H1 (cell line): ENCODE measurements around the gene TMED5. TPM values are rescaled to one million over a fixed set of nuclear protein-coding genes. Genes with fewer than 3 reads are reported as not detected.
"Not testable (repeated sequence)": the region's sequence is repeated elsewhere in the genome, so short reads cannot be mapped to it uniquely, and the experiment has no call there.

Experiments used
- CTCF ChIA-PET: fragments of 300-600 bp; sonication (Branson Sonifier 250); formaldehyde crosslinking; loops from one replicate; lab custom pipeline; 2021; ENCODE audit not compliant: partially characterized antibody; lab: Charles Lee
- POLR2A ChIA-PET: fragments of 300-600 bp; sonication (Branson Sonifier 250); formaldehyde crosslinking; loops from one replicate; lab custom pipeline; 2021; ENCODE audit warnings: inconsistent platforms; ENCODE audit not compliant: partially characterized antibody; lab: Charles Lee
- DNase-seq, 2 experiments: peaks; one replicate each; pipeline versions ENCODE4 v3.0.0 to v3.0.0-alpha.2; 2010 to 2022; ENCODE audit warnings: low spot score in 2 of 2, low read depth in 1 of 2, mixed read lengths in 1 of 2
- FAIRE-seq: peaks from 2 replicates; lab custom pipeline; 2011; peaks lifted over from hg19 to GRCh38; lab: Jason Lieb, UNC
- H2AFZ ChIP-seq: 2 replicates; pipeline ENCODE4 v1.8.1; 2012; ENCODE audit warnings: low read length, inconsistent platforms
- H2AK5ac ChIP-seq: 2 replicates; pipeline ENCODE4 v1.6.1; 2013; ENCODE audit warnings: low read depth, low read length
- H2BK120ac ChIP-seq: replicated peaks from 2 replicates; pipeline ENCODE3; 2013; ENCODE audit warnings: low read depth, low read length, inconsistent platforms
- H2BK12ac ChIP-seq: 2 replicates; pipeline ENCODE4 v1.6.1; 2013; ENCODE audit warnings: low read depth, low read length
- H2BK15ac ChIP-seq: 2 replicates; pipeline ENCODE4 v1.6.1; 2013; ENCODE audit warnings: low read length
- H2BK20ac ChIP-seq: 2 replicates; pipeline ENCODE4 v1.6.1; 2013; ENCODE audit warnings: low read length
- H2BK5ac ChIP-seq: 2 replicates; pipeline ENCODE4 v1.6.1; 2013; ENCODE audit warnings: low read depth, low read length
- H3K14ac ChIP-seq: 2 replicates; pipeline ENCODE4 v1.6.1; 2013; ENCODE audit warnings: inconsistent platforms; ENCODE audit not compliant: insufficient read length
- H3K18ac ChIP-seq: 2 replicates; pipeline ENCODE4 v1.6.1; 2013; ENCODE audit warnings: low read length; ENCODE audit errors: extremely low read depth
- H3K23ac ChIP-seq: 2 replicates; pipeline ENCODE4 v1.6.1; 2013; ENCODE audit warnings: inconsistent platforms; ENCODE audit not compliant: insufficient read length
- H3K23me2 ChIP-seq: 2 replicates; pipeline ENCODE4 v1.6.1; 2013; ENCODE audit warnings: low read depth, low read length
- H3K27ac ChIP-seq: 2 replicates; pipeline ENCODE4 v1.6.1; 2011; ENCODE audit warnings: low read depth, low read length, inconsistent platforms
- H3K27me3 ChIP-seq, 4 experiments: replicated peaks in 1 of 4; 1 replicate in 1 of 4; 2 replicates in 3 of 4; pipeline versions ENCODE4 v1.6.1 to v1.8.1; 2011 to 2013; ENCODE audit warnings: low read length in 3 of 4, mild to moderate bottlenecking in 3 of 4, inconsistent platforms in 2 of 4, mixed read lengths in 2 of 4, moderate library complexity in 1 of 4; ENCODE audit not compliant: control insufficient read depth in 3 of 4, insufficient read depth in 3 of 4; ENCODE audit errors: extremely low read depth in 1 of 4
- H3K36me3 ChIP-seq, 4 experiments: 2 replicates each; pipeline versions ENCODE4 v1.6.1 to v1.8.1; 2011 to 2013; ENCODE audit warnings: mild to moderate bottlenecking in 4 of 4, low read length in 3 of 4, moderate library complexity in 2 of 4, control low read depth in 1 of 4, inconsistent platforms in 1 of 4; ENCODE audit not compliant: insufficient read depth in 4 of 4, control insufficient read depth in 2 of 4
- H3K4ac ChIP-seq: replicated peaks from 2 replicates; pipeline ENCODE3; 2013; ENCODE audit warnings: low read length, low read depth, mixed read lengths, inconsistent platforms; ENCODE audit not compliant: insufficient read length
- H3K4me1 ChIP-seq, 4 experiments: replicated peaks in 1 of 4; 1 replicate in 1 of 4; 2 replicates in 3 of 4; pipeline versions ENCODE4 v1.6.1 to v1.8.1; 2011 to 2013; ENCODE audit warnings: low read length in 3 of 4, inconsistent platforms in 2 of 4, mixed read lengths in 1 of 4; ENCODE audit not compliant: insufficient read depth in 4 of 4, control insufficient read depth in 3 of 4
- H3K4me2 ChIP-seq, 2 experiments: 2 replicates each; pipeline versions ENCODE4 v1.6.1 to v1.8.1; 2011 to 2013; ENCODE audit warnings: low read depth in 2 of 2, low read length in 2 of 2, control low read depth in 1 of 2, inconsistent platforms in 1 of 2, mild to moderate bottlenecking in 1 of 2; ENCODE audit not compliant: insufficient read depth in 1 of 2
- H3K4me3 ChIP-seq, 4 experiments: fragments of 200-600, 300-600 bp in 1 of 4; sonication (generic), shearing (Covaris generic), sonication (Bioruptor Twin) in 1 of 4; 2 replicates each; pipeline versions ENCODE4 v1.5.1 to v1.8.1; 2011 to 2016; ENCODE audit warnings: low read length in 4 of 4, low read depth in 3 of 4, control low read depth in 2 of 4, inconsistent platforms in 2 of 4, mild to moderate bottlenecking in 2 of 4, mixed read lengths in 1 of 4, moderate library complexity in 1 of 4; ENCODE audit not compliant: insufficient read depth in 2 of 4; ENCODE audit errors: extremely low read depth in 1 of 4
- H3K56ac ChIP-seq: replicated peaks from 2 replicates; pipeline ENCODE3; 2013; ENCODE audit warnings: low read depth, mild to moderate bottlenecking, mixed read lengths, low read length, inconsistent platforms; ENCODE audit not compliant: insufficient read length
- H3K79me1 ChIP-seq: 2 replicates; pipeline ENCODE4 v1.6.1; 2013; ENCODE audit warnings: low read depth, low read length, control low read depth
- H3K79me2 ChIP-seq, 2 experiments: 2 replicates each; pipeline versions ENCODE4 v1.6.1 to v1.8.1; 2012 to 2013; ENCODE audit warnings: low read length in 2 of 2, mild to moderate bottlenecking in 2 of 2, inconsistent platforms in 1 of 2; ENCODE audit not compliant: insufficient read depth in 2 of 2, control insufficient read depth in 1 of 2
- H3K9ac ChIP-seq, 4 experiments: replicated peaks in 1 of 4; 1 replicate in 1 of 4; 2 replicates in 3 of 4; pipeline versions ENCODE4 v1.6.1 to v1.8.1; 2011 to 2013; ENCODE audit warnings: low read depth in 3 of 4, low read length in 3 of 4, control low read depth in 2 of 4, mild to moderate bottlenecking in 2 of 4, moderate library complexity in 2 of 4, inconsistent platforms in 1 of 4; ENCODE audit errors: extremely low read depth in 1 of 4
- H3K9me3 ChIP-seq, 2 experiments: 2 replicates each; pipeline versions ENCODE4 v1.6.1 to v1.8.1; 2012 to 2013; ENCODE audit warnings: mild to moderate bottlenecking in 2 of 2, moderate library complexity in 2 of 2, control low read depth in 1 of 2, inconsistent platforms in 1 of 2, low read depth in 1 of 2, low read length in 1 of 2, mixed read lengths in 1 of 2; ENCODE audit not compliant: insufficient read depth in 2 of 2
- H4K20me1 ChIP-seq, 2 experiments: replicated peaks in 1 of 2; 2 replicates each; pipeline versions ENCODE3 to v1.8.1; 2011 to 2013; ENCODE audit warnings: inconsistent platforms in 2 of 2, low read length in 2 of 2, mild to moderate bottlenecking in 1 of 2; ENCODE audit not compliant: insufficient read depth in 2 of 2, control insufficient read depth in 1 of 2
- H4K5ac ChIP-seq: 2 replicates; pipeline ENCODE4 v1.6.1; 2013; ENCODE audit warnings: low read length, low read depth, mixed read lengths, inconsistent platforms; ENCODE audit not compliant: insufficient read length
- H4K8ac ChIP-seq: 2 replicates; pipeline ENCODE4 v1.8.0; 2013; ENCODE audit warnings: mild to moderate bottlenecking, moderate library complexity, low read length, inconsistent platforms; ENCODE audit not compliant: insufficient read depth; ENCODE audit errors: extremely low read depth
- H4K91ac ChIP-seq: replicated peaks from 2 replicates; pipeline ENCODE3; 2013; ENCODE audit warnings: low read length, mixed read lengths, inconsistent platforms; ENCODE audit not compliant: insufficient read length
- WGBS, 2 experiments: shearing (Covaris generic) in 1 of 2; methylation state at CpG; one replicate each; pipeline versions ENCODE4 v1.1.6 to v1.1.7; 2013 to 2015; ENCODE audit warnings: low lambda C conversion rate in 2 of 2, mixed read lengths in 2 of 2, inconsistent platforms in 1 of 2, low coverage in 1 of 2, missing lambda C conversion rate in 1 of 2; ENCODE audit not compliant: insufficient replicate concordance in 2 of 2, insufficient coverage in 1 of 2, insufficient read length in 1 of 2; ENCODE audit errors: extremely low coverage in 1 of 2, missing lambda C conversion rate in 1 of 2; 5-methylcytosine and 5-hydroxymethylcytosine counted together
- polyA plus RNA-seq, 7 experiments: library from polyadenylated mRNA; depleted of rRNA in 3 of 7; stranded (reverse) in 5 of 7; unstranded in 2 of 7; fragments of >200 nt in 5 of 7; fragments of 200-250 nt in 2 of 7; gene quantifications; 1 replicate in 5 of 7; 2 replicates in 1 of 7; 4 replicates in 1 of 7; pipeline versions ENCODE4 v1.2.1 to v1.2.3, GENCODE V29; 2011 to 2013; ENCODE audit warnings: missing spikeins in 2 of 7, mixed read lengths in 2 of 7
- total RNA-seq: library from RNA; stranded (reverse); fragmentation: NEBNext Ultra II Directional; extraction: Animal tissue kit (Norgen Biotek cat#: 25700); gene quantifications from 2 replicates; pipeline ENCODE4 v1.2.1, GENCODE V29; 2021

TMED5 gene
- total and polyA plus RNA-seq, 2 of the 8 experiments (the other 6 are each of a cell fraction or from before 2014, with no cell fraction given): 14.8 to 32.8 TPM

DNA sequence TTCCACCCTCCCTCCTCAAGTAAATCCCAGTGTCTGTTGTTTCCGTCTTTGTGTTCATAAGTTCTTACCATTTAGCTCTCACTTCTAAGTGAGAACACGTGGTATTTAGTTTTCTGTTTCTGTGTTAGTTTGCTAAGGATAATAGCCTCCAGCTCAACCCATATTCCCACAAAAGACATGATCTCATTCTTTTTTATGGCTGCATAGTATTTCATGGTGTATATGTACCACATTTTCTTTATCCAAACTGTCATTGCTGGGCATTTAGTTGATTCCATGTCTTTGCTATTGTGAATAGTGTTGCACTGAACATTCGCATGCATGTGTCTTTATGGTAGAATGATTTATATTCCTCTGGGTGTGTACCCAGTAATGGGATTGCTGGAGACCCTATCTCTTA lies 5.6 kb downstream of the TMED5 start:
- H2BK5ac ChIP-seq, H2AFZ ChIP-seq, H3K9ac ChIP-seq, H3K4me2 ChIP-seq, H3K27me3 ChIP-seq, H3K36me3 ChIP-seq, H2AK5ac ChIP-seq, H3K18ac ChIP-seq, H3K27ac ChIP-seq, FAIRE-seq, DNase-seq, H3K9me3 ChIP-seq, H3K4ac ChIP-seq, H4K5ac ChIP-seq, H3K23me2 ChIP-seq, H2BK12ac ChIP-seq, H4K8ac ChIP-seq, H2BK20ac ChIP-seq, H3K79me1 ChIP-seq, H4K20me1 ChIP-seq, H3K4me3 ChIP-seq, H3K23ac ChIP-seq, H3K4me1 ChIP-seq, H2BK120ac ChIP-seq, H4K91ac ChIP-seq, H3K56ac ChIP-seq, CTCF ChIA-PET, H3K14ac ChIP-seq, H2BK15ac ChIP-seq: not testable (repeated sequence)
- peaks cover 0 to 79% of the 10 kb centered on the region in 2 experiments; a peak in 2 of 4 replicates for H3K79me2 ChIP-seq
- POLR2A ChIA-PET: interaction anchor here (0.6 kb wide), 1 partner anchor 433 kb away, joined by 3 read pairs; no protein-coding TSS in a partner anchor
- WGBS, 2 experiments: 95% methylated on average over 3 of the region's 3 CpGs; no CpG with 5 or more reads in 1 of the 2 experiments
